ENCODE measurements around the gene C10orf120.

DNA sequence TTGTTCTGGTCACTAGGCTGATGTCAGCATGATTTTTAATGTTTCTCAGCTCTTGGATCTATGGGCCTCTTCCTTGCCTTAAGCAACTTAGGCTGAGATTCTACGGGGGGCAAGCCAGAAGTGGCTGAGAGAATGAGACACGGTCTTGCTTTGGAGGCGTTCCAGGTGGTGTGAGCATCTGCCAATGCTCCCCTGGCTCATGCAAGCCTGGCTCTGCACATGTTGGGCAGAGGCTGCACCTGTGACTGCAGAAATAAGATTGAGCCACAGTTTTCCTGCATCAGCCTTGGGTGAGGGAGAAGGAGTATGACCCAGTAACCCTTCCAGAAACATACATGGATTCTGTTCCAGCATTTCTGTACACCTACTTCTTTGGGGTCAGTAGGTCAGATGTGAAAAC is 41.9 kb downstream of the C10orf120 start:
- no peak for TF ChIP-seq MAZ (IDR thresholded peaks at IDR 0.05; ENCODE audit: borderline replicate concordance, low read depth, low read length)
- TF ChIP-seq, protein P1, sequence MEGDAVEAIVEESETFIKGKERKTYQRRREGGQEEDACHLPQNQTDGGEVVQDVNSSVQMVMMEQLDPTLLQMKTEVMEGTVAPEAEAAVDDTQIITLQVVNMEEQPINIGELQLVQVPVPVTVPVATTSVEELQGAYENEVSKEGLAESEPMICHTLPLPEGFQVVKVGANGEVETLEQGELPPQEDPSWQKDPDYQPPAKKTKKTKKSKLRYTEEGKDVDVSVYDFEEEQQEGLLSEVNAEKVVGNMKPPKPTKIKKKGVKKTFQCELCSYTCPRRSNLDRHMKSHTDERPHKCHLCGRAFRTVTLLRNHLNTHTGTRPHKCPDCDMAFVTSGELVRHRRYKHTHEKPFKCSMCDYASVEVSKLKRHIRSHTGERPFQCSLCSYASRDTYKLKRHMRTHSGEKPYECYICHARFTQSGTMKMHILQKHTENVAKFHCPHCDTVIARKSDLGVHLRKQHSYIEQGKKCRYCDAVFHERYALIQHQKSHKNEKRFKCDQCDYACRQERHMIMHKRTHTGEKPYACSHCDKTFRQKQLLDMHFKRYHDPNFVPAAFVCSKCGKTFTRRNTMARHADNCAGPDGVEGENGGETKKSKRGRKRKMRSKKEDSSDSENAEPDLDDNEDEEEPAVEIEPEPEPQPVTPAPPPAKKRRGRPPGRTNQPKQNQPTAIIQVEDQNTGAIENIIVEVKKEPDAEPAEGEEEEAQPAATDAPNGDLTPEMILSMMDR (IDR thresholded peaks at IDR 0.05), result no peak
- TF ChIP-seq, protein P2, sequence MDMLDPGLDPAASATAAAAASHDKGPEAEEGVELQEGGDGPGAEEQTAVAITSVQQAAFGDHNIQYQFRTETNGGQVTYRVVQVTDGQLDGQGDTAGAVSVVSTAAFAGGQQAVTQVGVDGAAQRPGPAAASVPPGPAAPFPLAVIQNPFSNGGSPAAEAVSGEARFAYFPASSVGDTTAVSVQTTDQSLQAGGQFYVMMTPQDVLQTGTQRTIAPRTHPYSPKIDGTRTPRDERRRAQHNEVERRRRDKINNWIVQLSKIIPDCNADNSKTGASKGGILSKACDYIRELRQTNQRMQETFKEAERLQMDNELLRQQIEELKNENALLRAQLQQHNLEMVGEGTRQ (IDR thresholded peaks at IDR 0.05), result no peak
- no peak for TF ChIP-seq RNF2 (IDR thresholded peaks at IDR 0.05; ENCODE audit: borderline replicate concordance, low read depth)
- TF ChIP-seq POLR2A (IDR thresholded peaks at IDR 0.05; ENCODE audit: low read length), result no peak
- TF ChIP-seq TP53 (CRISPR knock-in tag; IDR thresholded peaks at IDR 0.05), result no peak
- TF ChIP-seq PHF8 (IDR thresholded peaks at IDR 0.05; ENCODE audit: borderline replicate concordance, low read depth), result no peak
- TF ChIP-seq NR3C1 (IDR thresholded peaks at IDR 0.05), result no peak
- no peak for TF ChIP-seq NFE2L2 (conservative IDR thresholded peaks at IDR 0.05; ENCODE audit: low read length)

Measured in A549 (cell line).